ENCODE data around the gene CNTN3.

Gene CNTN3

DNA sequence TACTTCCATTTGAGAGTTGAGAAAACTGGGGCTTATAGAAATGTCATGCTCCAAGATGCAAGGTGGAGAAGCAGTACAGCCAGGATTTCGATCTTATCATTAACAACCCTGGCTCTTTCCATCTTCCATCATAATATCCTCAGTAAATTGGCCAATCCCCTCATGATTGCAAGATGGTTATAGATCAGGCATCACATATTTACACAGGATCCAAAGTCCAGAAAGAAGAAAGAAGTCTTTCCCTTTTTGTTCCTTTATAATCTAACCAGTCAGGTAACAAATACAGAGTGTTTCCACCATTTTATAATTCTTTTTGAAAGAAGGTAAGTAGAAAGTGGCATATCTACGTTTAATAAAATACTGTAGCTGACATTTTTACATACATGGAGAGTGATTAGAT, 29.7 kb downstream of the CNTN3 start:
- no peak overlapping the region for H3K27ac ChIP-seq (ENCODE audit: poor library complexity, severe bottlenecking)
- ATAC-seq (ENCODE audit: low read depth) (no peak), DNase-seq (ENCODE audit: low spot score) (no peak)
- no peak overlapping the region for H3K4me3 ChIP-seq (ENCODE audit: severe bottlenecking)
- H3K36me3 ChIP-seq (ENCODE audit: low read depth), result no peaks in the 10 kb centered on the region
- no peaks in the 10 kb centered on the region for H3K4me1 ChIP-seq (ENCODE audit: insufficient read depth, poor library complexity, severe bottlenecking)
- TF ChIP-seq, protein P1, sequence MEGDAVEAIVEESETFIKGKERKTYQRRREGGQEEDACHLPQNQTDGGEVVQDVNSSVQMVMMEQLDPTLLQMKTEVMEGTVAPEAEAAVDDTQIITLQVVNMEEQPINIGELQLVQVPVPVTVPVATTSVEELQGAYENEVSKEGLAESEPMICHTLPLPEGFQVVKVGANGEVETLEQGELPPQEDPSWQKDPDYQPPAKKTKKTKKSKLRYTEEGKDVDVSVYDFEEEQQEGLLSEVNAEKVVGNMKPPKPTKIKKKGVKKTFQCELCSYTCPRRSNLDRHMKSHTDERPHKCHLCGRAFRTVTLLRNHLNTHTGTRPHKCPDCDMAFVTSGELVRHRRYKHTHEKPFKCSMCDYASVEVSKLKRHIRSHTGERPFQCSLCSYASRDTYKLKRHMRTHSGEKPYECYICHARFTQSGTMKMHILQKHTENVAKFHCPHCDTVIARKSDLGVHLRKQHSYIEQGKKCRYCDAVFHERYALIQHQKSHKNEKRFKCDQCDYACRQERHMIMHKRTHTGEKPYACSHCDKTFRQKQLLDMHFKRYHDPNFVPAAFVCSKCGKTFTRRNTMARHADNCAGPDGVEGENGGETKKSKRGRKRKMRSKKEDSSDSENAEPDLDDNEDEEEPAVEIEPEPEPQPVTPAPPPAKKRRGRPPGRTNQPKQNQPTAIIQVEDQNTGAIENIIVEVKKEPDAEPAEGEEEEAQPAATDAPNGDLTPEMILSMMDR (IDR thresholded peaks at IDR 0.05; ENCODE audit: poor library complexity, severe bottlenecking), result no peak
- H3K27me3 ChIP-seq (ENCODE audit: insufficient read depth, poor library complexity, severe bottlenecking), result no peaks in the 10 kb centered on the region
- no peaks in the 10 kb centered on the region for H3K9me3 ChIP-seq (ENCODE audit: severe bottlenecking)

DNA sequence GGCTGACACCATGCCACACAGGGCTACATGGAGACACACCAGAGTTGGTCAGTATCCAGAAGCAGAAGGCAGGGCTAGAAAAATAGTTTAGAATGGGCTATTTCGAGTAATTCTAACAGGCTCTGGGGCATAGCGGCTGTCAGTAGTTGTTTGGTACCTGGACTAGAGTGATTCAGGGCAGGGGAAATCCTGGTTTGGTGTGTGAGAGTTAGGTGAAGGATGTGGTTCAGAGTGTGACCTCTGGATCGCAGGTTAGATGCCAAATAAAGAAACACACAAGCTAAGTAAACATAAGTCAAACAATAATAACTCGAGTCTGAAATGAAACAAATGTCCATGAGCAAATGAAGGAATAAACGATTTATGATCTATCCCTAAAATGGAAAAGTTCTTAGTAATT, 31.5 kb downstream of the CNTN3 start:
- no peak overlapping the region for H3K27ac ChIP-seq (ENCODE audit: poor library complexity, severe bottlenecking)
- no peak for ATAC-seq (ENCODE audit: low read depth)
- H3K36me3 ChIP-seq (ENCODE audit: low read depth), result no peaks in the 10 kb centered on the region
- H3K27me3 ChIP-seq (ENCODE audit: insufficient read depth, poor library complexity, severe bottlenecking), result no peaks in the 10 kb centered on the region
- DNase-seq (ENCODE audit: low spot score), result no peak
- no peak overlapping the region for H3K4me3 ChIP-seq (ENCODE audit: severe bottlenecking)
- H3K4me1 ChIP-seq (ENCODE audit: insufficient read depth, poor library complexity, severe bottlenecking), result no peaks in the 10 kb centered on the region
- TF ChIP-seq, protein P1 (IDR thresholded peaks at IDR 0.05; ENCODE audit: poor library complexity, severe bottlenecking), result no peak
- no peaks in the 10 kb centered on the region for H3K9me3 ChIP-seq (ENCODE audit: severe bottlenecking)

GRCh38 chr3:74575857-74576256, 38.6 kb downstream of the CNTN3 start:
- ATAC-seq (ENCODE audit: low read depth) (no peak), DNase-seq (ENCODE audit: low spot score) (no peak)
- Histone ChIP-seq H3K27ac (ENCODE audit: poor library complexity, severe bottlenecking) (no peak overlapping the region), H3K4me1 (ENCODE audit: insufficient read depth, poor library complexity, severe bottlenecking) (no peaks in the 10 kb centered on the region), H3K4me3 (ENCODE audit: severe bottlenecking) (no peak overlapping the region), H3K9me3 (ENCODE audit: severe bottlenecking) (no peaks in the 10 kb centered on the region), H3K36me3 (ENCODE audit: low read depth) (no peaks in the 10 kb centered on the region), H3K27me3 (ENCODE audit: insufficient read depth, poor library complexity, severe bottlenecking) (no peaks in the 10 kb centered on the region)
- TF ChIP-seq, protein P1 (IDR thresholded peaks at IDR 0.05; ENCODE audit: poor library complexity, severe bottlenecking), result no peak

DNA sequence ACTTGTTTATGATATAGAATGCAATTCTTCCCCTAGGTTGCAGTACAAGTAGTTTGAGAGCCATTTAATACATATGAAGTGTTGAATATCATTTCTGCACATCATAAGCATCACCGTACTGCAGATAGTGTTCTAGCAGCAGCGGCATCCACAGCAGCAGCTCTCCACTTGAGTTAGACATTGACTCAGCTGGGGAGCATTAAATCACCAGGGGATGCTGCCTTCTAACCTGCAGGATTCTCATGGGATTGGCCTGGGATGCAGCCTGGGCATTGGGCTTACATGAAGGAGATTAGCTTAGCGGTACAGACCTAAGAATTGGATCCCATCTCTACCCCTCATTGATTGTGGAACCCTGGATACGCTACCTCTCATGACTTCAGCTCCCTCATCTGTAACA, 43.3 kb downstream of the CNTN3 start:
- Histone ChIP-seq H3K9me3 (ENCODE audit: severe bottlenecking) (no peaks in the 10 kb centered on the region), H3K27me3 (ENCODE audit: insufficient read depth, poor library complexity, severe bottlenecking) (no peaks in the 10 kb centered on the region), H3K4me1 (ENCODE audit: insufficient read depth, poor library complexity, severe bottlenecking) (no peaks in the 10 kb centered on the region), H3K36me3 (ENCODE audit: low read depth) (no peaks in the 10 kb centered on the region), H3K4me3 (ENCODE audit: severe bottlenecking) (no peak overlapping the region), H3K27ac (ENCODE audit: poor library complexity, severe bottlenecking) (no peak overlapping the region)
- DNase-seq (ENCODE audit: low spot score) (no peak), ATAC-seq (ENCODE audit: low read depth) (no peak)
- TF ChIP-seq, protein P1 (IDR thresholded peaks at IDR 0.05; ENCODE audit: poor library complexity, severe bottlenecking), result no peak
